T-helper 1 cell (primary cell): ENCODE results near the gene NCK1.

Source experiments
- DNase-seq, 5 donors: peaks; one replicate each; pipeline ENCODE4 v3.0.0-alpha.2; 2012 to 2020
- total RNA-seq, 4 donors: gene quantifications; one replicate each; lab custom pipeline; 2026; lab: John Stamatoyannopoulos, UW

The NCK1 gene
- total RNA-seq = 31.3 to 49.6 (median 38.5) reads per million in 4 donors

DNA sequence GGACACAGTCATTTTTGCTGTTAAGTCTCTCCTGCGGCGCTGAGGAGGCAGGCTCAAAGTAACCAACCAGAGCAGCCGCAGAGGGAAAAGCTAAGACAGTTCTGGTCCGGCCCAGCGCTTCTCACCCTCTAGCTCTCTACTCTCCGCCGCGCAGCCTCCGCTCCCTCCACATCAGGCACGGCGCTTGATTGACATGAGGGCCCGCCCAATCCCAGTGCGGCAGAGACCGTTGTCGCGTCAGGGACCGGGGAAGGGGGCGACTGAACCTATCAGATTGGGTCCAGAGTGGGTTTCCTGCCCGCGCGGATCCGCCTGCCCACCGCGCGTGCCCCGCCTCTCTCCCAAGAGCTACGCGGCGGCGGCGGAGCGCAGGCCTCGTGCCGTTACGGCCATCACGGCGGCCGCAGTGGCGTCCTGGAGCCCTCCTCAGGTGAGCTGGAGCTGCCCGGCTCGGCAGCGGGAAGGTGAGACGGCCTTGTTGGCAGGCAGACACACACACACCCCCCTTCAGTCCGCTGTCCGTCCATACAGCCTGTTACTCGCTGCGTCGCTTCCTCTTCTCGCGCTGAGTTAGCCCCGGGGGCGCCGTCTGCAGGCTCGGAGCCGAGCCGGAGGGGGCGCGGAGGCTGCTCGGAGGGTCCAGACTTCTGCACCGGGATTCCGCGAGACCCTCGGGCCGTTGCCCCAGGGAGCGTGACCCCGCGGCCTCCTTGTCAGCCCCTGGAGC, at the start of gene NCK1:
Gene NCK1 (plus strand): TSS at position 319 of the 727 bp plus-strand sequence. CDS start 65,794 bp downstream, outside the sequence.
- DNase-seq = peak; percentile 96 to 99 (median 98)

DNA sequence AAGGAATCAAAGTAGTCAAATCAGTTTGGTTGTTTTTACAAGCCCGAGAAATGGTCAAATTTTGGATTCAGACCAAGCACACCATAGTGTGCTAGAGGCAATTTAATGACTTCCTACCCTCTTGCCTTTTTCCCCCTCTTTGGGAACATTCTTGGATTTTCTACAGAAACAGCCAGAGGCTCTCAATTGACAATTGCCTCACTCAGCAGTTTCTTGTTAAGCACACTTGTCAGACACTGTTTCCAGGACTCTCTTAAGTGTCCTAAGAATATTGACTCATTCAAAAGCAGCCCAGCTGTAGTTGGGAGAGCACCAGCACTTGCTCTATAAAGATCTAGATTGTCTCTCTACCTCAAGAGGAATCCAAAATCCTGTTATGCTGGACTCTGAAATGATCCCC, 44.6 kb upstream of the NCK1 start:
- DNase-seq = no peak

DNA sequence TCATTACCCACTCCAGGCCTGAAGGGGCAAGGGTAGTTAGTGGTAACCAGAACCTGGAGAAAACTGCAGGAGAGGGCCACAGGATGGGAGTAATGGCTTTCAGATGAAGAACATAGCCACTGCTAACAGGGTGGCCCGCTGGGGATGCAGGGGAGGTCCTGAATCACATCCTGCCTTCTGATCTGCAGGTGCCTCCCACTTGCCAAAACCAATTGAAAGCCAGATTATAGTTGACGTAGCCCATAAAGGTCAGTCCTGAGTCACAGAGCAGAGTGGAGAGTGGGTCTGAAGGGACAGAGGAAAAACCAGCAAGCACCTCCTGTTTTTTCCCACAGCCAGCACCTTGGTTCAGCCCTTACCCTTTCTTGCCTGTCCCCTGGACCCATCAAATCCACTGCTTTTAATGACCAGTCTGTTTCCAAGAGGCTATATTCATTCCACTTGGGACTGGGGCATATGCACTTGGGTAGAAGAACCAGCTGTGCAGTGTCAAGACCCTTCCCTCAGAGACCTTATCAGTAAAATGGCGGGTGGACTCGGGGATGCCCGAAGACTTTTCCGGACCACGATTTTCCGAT, 43.7 kb upstream of the NCK1 start:
- peak in 1 of 5 donors; percentile 60 for DNase-seq

DNA sequence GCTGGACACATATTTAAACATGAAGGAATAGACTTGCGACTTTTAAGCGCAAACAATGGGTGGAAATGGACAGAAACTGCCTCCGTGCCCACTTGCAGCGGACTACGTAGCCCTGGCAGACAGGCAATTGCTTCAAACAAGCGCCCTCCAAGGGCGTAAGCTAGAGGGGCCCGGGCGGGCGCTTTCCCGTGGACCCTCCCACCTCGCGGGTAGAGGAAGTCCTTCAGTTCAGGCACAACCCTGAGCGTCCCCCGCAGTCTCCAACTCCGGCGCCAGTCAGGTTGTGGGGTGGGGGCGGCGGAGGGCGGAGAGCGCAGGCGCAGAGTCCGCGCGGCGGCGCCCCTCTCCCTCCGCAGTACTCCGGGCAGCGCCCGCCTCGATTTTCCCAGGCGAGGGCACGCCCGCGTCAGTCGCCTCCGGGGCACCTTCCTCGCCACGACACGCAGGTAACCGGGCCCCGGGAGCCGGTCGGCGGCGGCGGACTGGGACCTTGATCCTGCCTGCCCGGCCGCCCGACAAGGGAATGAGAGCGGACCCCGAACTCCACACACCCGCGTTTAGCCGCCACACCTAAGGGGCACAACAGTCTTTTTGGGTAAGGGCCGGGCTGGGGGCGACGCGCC, 43.1 kb upstream of the NCK1 start, which contains the start of gene SLC35G2:
Gene SLC35G2 (plus strand): TSS at position 358 of the 623 bp plus-strand sequence. CDS start 35,335 bp downstream, outside the sequence.
- peak in 4 of 5 donors; percentile 7 to 23 (median 12) for DNase-seq

DNA sequence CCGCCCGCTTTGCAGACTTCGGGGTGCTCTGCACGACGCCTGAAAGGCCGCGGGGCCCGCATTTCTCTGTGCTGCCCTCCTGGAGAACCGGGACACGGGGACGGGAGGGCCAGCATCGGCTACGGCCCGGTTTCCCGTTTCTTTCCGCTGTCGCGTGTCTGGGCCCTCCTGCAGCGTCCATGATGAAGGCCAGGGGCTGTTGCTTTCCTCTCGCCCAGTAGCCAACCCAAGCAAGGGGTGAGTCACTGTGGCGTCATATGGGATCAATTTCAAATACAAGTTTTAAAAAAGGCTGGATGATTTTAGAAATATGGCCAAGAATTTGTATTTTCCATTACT, 42.6 kb upstream of the NCK1 start:
- no peak for DNase-seq

DNA sequence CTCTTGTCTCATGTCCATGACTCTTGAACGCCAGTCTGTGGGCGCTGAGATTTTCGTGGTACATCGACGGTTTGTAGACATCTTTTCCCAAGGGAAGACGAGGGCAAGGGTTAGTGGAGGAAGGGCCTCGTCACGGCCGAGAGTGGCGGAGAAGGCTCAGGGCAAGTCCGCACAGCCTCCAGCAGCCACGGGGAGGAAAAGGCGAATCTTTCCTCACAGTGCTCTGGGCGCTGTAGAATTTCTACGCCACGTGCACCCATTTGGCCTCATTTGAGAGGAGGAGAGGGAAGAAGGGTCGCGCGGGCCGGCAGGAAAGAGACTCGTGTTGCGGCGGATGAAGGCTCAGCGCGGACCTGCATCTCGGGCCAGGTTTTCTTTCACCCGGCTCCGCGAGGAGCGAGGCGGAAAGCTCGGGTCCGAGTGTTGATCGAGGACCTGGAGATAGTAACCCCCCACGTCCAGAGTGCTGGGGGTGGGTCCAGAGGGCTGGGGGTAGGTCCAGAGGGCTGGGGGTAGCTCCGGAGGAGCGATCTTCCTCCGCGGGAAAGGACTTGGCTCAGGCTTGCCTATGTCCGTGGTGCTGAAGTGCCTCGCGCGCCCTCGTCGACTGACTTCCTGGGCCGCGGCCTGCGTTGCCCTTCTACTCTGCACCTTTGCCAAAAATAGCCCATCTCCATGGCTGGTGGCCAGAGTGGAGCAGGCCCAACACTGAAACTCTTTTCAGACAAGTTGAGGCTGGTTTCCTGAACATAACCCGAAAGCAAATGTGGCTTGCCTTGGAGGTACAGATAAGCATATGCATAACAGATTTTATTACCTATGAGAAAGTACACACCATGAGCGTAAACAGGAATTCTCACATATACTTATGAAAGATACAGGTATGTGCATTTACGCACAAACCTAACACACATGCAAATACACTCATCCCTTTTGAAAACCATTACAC, 42.0 kb upstream of the NCK1 start:
- peak in 3 of 5 donors; percentile 6 to 28 (median 17) for DNase-seq

DNA sequence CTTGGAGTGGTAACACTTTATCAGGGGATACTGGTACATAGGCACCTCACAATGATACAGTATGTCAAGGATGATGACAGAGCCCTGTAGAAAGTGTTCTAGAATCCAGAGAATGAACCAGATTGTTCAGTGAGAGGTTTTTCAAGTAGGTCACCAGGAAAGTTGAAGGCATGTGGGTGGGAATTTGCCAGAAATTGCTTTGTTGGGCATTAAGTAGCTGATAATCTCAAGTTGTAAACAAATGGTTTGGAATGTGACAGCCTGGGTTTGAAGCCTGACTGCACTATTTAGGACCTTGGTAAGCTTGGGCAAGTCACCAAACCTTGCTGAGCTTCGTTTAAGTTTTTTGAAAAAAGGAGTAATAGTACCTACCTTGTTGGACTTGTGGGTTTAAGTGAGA, 30.5 kb upstream of the NCK1 start:
- DNase-seq = no peak

DNA sequence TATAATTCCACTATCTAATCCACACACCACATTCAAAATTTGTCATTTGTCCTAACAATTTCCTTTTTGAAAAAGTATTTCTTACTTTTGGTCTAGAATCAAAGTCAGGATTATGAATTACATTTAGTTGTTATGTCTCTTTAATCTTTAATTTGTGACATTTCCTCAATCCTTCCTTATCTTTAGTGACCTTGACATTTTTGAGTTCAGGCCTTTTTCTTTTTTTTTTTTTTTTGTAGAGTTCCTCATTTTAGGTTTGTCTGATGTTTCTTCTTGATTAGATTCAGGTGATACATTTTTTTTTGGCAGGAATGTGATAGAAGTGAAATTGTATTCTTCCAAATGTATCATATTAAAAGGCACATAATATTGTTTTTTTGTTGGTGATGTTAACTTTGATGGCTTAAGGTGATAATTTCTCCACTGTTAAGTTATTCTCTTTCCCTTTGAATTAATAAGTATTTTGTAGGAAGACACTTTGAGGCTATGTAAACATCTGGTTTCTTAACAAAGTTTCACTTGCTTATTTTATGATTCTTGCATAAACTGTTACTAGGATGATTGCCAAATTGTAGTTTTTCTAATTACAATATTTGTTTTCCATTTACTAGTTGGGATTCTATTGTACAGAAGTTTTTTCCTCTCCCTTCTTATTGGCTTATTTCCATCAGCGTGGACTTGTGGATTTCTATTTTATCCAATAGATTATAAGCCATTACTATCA, 26.8 kb upstream of the NCK1 start:
- DNase-seq = no peak

DNA sequence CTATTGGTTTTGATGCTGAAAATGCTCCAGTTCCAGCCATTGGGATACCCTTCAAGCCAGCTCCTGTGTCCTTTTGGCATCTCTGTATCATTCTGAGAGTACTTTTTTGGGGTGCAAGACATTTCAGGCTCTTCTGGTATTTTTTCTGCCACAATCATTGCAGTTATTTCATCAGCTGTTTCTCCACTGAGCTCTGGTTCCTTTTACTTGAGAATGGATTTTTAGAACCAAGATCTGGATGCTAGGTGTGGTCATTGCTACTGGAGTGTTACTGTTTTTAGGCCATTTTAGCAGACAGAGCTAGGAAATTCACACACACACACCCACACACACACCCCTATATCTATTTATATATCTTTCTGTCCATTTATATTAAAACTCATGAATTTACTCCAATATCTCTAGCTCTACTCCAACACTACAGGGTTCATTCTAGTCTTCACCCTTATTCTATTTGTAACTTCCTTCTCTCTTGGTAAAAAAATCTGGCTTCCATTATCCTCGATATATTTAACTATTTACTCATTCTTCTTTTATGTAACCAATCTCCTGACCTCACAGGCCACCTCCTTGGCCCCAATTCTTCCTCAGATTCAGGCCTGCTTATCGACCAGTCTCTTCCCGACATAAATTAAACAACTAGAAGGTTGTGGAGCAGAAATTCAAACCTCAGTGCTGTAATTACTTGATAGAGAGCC, 26.0 kb upstream of the NCK1 start:
- DNase-seq = peak in 1 of 5 donors; percentile 25

DNA sequence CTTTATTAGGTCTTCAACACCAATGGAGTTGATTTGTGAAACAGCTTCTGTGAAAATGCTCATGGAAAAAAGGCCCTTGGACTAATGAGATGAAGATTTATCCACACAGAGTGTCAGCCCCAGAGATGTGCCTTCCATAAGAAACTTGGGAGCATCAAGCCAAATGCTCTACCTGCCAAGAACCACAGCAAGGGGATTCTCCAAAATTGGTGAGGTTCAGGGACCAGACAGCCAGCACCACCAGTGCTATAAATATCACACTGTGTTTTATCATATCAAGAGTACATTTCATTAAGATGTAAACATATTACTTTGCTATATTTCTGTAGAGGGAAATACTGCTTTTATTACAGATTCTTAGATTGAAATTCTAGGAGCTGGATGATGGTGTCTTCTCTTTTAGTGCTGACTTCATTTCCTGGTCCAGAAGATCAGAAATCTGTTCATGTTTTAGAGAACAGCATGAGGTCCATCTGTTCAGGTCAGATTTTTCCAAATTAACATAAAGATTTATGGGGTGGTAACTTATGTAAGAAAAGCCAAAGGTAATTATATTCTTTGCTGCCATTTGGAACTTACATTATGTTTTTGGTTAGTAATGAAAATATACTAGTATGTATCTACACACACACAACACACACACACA, 25.4 kb upstream of the NCK1 start:
- DNase-seq = no peak

DNA sequence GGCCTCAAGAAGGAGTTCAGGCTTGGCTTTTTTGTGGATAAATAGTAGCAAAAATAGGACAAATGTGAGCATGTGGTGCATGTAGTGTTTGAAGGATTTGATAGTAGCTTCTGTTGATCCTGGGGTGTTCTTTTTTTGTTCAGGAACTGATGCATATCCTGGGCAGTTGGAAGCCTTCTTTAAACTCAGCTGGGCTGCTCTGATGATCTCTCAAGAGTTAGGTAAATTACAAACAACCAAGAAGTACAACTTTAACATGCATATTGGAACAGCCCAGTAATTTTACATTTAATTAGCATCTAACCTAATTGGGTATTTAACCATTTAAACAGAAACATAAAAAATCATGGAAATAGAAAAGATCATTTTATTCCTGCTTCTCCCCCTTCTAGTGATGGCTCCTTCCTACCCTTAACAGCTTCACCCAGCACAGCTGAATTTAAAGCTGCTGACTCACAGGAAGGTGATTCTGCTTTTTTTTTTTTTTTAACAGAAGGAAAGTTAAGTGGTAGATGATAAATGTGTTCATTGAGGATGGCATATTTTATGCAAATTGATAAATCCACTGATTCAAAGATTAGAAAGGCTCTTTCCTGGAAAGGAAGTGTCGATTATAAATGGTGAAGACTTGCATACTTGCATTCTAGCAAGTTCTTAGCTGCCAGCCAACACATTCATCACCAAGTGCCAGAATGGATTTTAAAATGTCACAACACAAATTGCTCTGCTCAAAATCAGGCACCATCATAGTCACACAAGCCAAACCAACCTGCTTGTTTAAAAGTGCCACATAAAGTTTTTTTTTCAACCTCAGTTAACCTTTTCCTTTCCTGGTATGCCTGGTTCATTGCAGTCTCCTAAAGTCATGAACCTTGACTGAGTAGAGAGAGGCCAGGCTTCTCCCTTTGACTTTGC, 23.1 kb upstream of the NCK1 start:
- DNase-seq = peak in 1 of 5 donors; percentile 76

DNA sequence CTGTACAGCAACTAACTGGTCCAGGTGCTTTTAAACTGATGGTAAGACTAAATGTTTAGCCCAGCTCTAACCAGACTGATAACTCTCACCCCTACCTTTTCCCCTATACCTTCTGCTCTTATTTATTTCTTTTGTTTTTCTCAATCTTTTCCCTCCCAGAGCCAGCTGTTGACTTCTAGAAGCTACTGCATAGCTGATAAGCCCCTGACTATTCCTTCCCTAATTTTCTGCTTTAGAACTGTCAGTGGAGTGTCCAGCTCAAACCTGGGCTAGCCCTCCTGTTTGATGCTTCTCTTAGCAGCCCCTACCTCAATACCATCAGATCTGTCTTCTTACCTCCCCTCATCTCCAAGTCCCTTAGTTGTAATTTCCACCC, 22.5 kb upstream of the NCK1 start:
- DNase-seq = no peak

DNA sequence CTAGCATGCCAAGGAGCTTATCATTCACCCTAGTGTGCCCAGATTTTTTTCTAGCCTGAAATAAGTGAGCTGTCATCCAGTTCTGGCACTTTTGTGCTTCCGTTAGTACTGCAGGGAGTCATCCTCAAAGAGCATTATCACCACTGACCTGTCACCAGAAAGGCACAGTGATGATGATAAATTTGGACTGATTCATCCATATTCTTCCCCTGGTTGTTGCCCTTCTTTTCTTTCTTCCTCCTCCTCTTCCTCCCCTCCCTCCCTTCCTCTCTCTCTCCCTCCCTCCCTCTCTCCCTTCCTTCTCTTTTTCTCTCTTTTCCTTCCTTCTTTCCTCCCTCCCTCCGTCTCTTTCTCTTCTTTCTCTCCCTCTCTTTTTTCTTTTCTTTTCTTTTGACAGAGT, 21.8 kb upstream of the NCK1 start:
- DNase-seq = no peak

DNA sequence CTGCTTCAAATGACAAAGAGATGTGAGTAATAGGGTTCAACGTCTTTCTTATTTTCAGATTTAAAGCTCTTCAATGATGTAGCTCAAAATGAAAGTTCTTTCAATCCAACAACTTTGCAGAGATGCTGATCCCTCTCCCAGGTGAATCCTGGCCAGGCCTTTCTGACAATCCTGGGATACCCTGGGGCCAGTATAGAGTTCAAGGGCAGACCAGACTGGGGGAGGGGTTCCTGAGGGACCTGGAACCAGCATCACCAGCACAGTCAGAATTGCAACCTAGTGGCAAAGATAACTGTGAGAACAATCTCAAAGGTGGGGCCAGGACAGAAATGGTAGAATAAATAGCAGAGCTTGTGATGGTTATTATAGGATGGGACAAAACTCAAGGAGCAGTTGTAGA, 19.7 kb upstream of the NCK1 start:
- no peak for DNase-seq

DNA sequence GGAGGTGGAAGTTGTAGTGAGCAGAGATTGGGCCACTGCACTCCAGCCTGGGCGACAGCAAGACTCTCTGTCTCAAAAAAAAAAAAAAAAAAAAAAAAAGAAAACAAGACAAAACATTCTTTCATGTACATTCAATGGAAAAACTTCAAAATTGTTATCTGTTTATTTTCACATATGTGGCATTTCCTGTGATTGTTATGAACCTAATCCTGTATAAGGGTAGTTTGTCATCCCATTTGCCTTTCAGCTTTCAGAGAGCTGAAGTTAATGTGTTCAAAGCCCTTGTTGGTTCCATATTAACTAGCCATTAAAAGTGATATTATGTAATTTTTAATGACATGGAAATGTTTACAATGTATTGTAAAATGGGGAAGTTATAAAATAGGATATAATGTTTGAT, 17.3 kb upstream of the NCK1 start:
- no peak for DNase-seq

DNA sequence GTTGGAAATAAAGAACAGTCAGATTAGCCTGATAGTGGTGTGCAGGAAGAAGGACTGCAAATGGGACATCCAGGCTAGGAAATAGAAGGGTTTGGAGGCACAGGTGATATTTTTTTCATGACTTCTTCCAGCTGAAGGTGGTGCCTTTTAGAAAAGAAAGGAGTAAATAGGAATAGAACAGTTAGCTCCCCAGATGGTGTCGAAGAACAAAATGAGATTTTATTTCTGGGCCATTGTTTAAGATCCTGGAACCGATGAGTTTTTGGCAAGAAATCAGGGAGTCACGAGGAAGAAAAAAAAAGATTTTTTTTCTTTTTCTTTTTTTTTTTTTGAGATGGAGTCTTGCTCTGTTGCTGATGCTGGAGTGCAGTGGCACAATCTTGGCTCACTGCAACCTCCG, 9.8 kb upstream of the NCK1 start:
- DNase-seq = no peak

DNA sequence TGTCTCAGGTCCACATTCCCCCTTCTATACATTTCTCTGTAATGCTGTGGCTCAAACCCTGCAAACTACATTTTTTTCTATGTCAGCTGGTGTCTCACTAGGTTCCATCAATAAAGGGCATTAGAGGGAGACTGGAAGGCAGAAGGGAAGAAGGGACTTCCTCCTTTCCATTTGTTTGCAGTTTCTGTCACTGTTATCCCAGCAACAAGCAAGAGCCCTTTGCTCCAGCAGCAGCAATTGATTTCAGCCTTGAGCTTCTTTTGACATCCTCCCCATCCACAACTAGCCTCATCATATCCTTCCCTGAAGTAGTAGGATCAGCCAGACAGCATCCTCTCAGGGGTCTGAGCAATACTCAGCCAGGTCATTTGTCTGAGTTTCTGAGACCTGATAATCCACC, 5.3 kb upstream of the NCK1 start:
- no peak for DNase-seq

DNA sequence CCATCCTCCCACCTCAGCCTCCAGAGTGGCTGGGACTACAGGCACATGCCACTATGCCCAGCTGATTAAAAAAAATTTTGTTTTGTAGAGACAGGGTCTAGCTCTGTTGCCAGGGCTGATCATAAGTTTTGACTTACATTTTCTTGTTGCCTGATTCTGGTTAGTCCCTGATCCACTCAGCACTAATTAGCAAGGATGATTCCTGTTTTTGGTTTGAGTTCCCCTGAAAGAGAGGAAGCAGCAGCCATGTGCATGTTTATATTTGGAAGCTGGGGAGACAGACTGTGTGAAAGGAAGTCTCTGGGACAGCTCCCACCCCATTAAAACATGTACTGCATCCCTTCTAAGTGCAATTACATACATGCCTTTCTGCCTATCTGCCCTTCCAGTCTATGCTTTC, 3.6 kb upstream of the NCK1 start:
- no peak for DNase-seq

DNA sequence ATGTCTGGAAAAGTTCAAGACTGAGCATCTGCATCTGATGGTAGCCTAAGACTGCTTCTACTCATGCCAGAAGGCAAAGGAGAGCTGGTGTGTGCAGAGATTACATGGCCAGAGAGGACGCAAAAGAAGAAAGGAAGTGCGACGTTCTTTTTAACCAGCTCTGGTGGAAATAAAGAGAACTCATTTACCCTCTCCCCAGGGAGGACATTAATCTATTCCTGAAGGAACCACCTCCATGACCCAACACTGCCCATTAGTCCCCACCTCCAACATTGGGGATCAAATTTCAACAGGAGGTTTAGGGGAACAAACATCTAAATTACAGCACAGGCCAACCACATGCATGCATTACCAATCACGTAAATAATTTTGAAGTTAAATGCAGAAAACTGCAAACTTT, 1.5 kb upstream of the NCK1 start:
- no peak for DNase-seq
